Measurements from ENCODE around the gene DOCK4. TPM values are rescaled to one million over a fixed set of nuclear protein-coding genes. Genes with fewer than 3 reads are reported as not detected.

DOCK4 gene
- total and polyA plus RNA-seq, 10 of the 15 experiments (the other 5 are each of a cell fraction or from before 2014, with no cell fraction given) = 0.03 to 0.73 (median 0.38) TPM

- TF ChIP-seq RELA (IDR thresholded peaks at IDR 0.05; ENCODE audit: borderline replicate concordance, partially characterized antibody) = no peak
- no peak for TF ChIP-seq SIX5 (IDR thresholded peaks at IDR 0.05; ENCODE audit: low read depth, low read length, severe bottlenecking)
- no peak for TF ChIP-seq NKRF (conservative IDR thresholded peaks at IDR 0.05)
- TF ChIP-seq CBX3 (IDR thresholded peaks at IDR 0.05; ENCODE audit: borderline replicate concordance, low read depth) = no peak
Measured at GRCh38 chr7:112118581-112119566, 87.3 kb downstream of the DOCK4 start (continued).

GRCh38 chr7:112116894-112117293, 89.3 kb downstream of the DOCK4 start:
- WGBS (ENCODE audit: insufficient coverage, insufficient replicate concordance, low lambda C conversion rate, missing lambda C conversion rate) = 5% methylated on average over 1 of the region's 1 CpG
- no TSS peak for BruUV-seq (replicated peaks)
- FAIRE-seq = no peak
- Histone ChIP-seq H4K20me1 (ENCODE audit: control insufficient read depth, insufficient read depth) (no peaks in the 10 kb centered on the region), H3K79me2 (ENCODE audit: control insufficient read depth, insufficient read depth, low read length) (no peaks in the 10 kb centered on the region), H3K27ac (ENCODE audit: control insufficient read depth, insufficient read depth) (no peak overlapping the region), H3K4me1 (ENCODE audit: control insufficient read depth, insufficient read depth, low read length) (no peaks in the 10 kb centered on the region), H3K4me3 (no peak overlapping the region), H2AFZ (ENCODE audit: control insufficient read depth, low read depth, low read length) (no peak overlapping the region), H3K4me2 (ENCODE audit: control insufficient read depth, insufficient read depth) (no peak overlapping the region), H3K36me3 (ENCODE audit: control insufficient read depth in 2 of 2, insufficient read depth in 2 of 2, low read length in 1 of 2) (no peaks in the 10 kb centered on the region), H3K9me3 (replicated peaks; ENCODE audit: control insufficient read depth, insufficient read depth, low read length) (no peaks in the 10 kb centered on the region), H3K27me3 (replicated peaks in 1 of 2; ENCODE audit: control insufficient read depth in 2 of 2, insufficient read depth in 2 of 2, low read length in 1 of 2) (no peaks in the 10 kb centered on the region), H3K9ac (ENCODE audit: control insufficient read depth, insufficient read depth, low read length) (no peak overlapping the region)
- no peak for DNase-seq (ENCODE audit: low read depth, low spot score)
- ChIA-PET POLR2A (no interaction called here), CTCF (no interaction called here), SMC1A (ENCODE audit: uncharacterized antibody, unreplicated experiment) (interaction anchor here (1.7 kb wide), 1 partner anchor 36 kb away, joined by 4 read pairs; no protein-coding TSS in a partner anchor), RAD21 (ENCODE audit: unreplicated experiment) (no interaction called here)
- no peak for TF ChIP-seq KLF5 (IDR thresholded peaks at IDR 0.05; ENCODE audit: partially characterized antibody)
- TF ChIP-seq MLLT1 (IDR thresholded peaks at IDR 0.05) = no peak
- no peak for TF ChIP-seq IRF5 (IDR thresholded peaks at IDR 0.05; ENCODE audit: borderline replicate concordance)
- no peak for TF ChIP-seq CHD4 (IDR thresholded peaks at IDR 0.05)
- ATAC-seq = no peak
- intact Hi-C loops (cut with micrococcal nuclease; ENCODE audit: unreplicated experiment) = no loop called here
- in situ Hi-C loops (cut with MboI) = no loop called here
